ENCODE data around the gene LTBP1. TPM values are rescaled to one million over a fixed set of nuclear protein-coding genes. Genes with fewer than 3 reads are reported as not detected.

LTBP1 gene
- total RNA-seq, 2 experiments from 2014 or later: 0.06 TPM; not detected in 1

- no peak for TF ChIP-seq CTCF (IDR thresholded peaks at IDR 0.05)
- ChIA-PET POLR2A (no interaction called here), CTCF (no interaction called here)
- DNase-seq: no peak
- Histone ChIP-seq H3K4me3 (ENCODE audit: low read length) (no peak overlapping the region), H3K9me3 (ENCODE audit: control insufficient read depth in 1 of 2, insufficient read depth in 1 of 2, low read length in 2 of 2) (peaks cover 0 to 5% of the 10 kb centered on the region in 2 experiments), H3K36me3 (ENCODE audit: insufficient read depth, low read length) (no peaks in the 10 kb centered on the region), H3K27ac (ENCODE audit: low read depth in 1 of 2, low read length in 2 of 2) (no peak overlapping the region), H3K4me1 (ENCODE audit: insufficient read depth, low read length) (no peaks in the 10 kb centered on the region), H3K27me3 (ENCODE audit: control insufficient read depth in 1 of 2, insufficient read depth in 2 of 2, low read length in 2 of 2) (peaks cover 5 to 13% of the 10 kb centered on the region in 2 experiments)
- Mint-ChIP-seq H3K27me3 (peaks cover 23% of the 10 kb centered on the region), H3K4me3 (no peak overlapping the region), H3K36me3 (ENCODE audit: low read depth) (no peaks in the 10 kb centered on the region), H3K4me1 (ENCODE audit: low read depth) (no peaks in the 10 kb centered on the region), H3K9me3 (no peaks in the 10 kb centered on the region), H3K27ac (no peak overlapping the region)
- intact Hi-C loops (cut with DNase I, micrococcal nuclease): no loop called here
- no peak for ATAC-seq (ENCODE audit: poor library complexity)
Observed at GRCh38 chr2:33024758-33025157, 78.0 kb downstream of the LTBP1 start.

GRCh38 chr2:33029459-33029858 is 82.7 kb downstream of the LTBP1 start:
- Mint-ChIP-seq H3K4me3 (no peak overlapping the region), H3K9me3 (no peaks in the 10 kb centered on the region), H3K4me1 (ENCODE audit: low read depth) (no peaks in the 10 kb centered on the region), H3K27ac (no peak overlapping the region), H3K36me3 (ENCODE audit: low read depth) (no peaks in the 10 kb centered on the region), H3K27me3 (no peaks in the 10 kb centered on the region)
- ATAC-seq (ENCODE audit: poor library complexity) (no peak), DNase-seq (no peak)
- Histone ChIP-seq H3K36me3 (ENCODE audit: insufficient read depth, low read length) (no peaks in the 10 kb centered on the region), H3K9me3 (ENCODE audit: control insufficient read depth in 1 of 2, insufficient read depth in 1 of 2, low read length in 2 of 2) (peaks cover 0 to 5% of the 10 kb centered on the region in 2 experiments), H3K27me3 (ENCODE audit: control insufficient read depth in 1 of 2, insufficient read depth in 2 of 2, low read length in 2 of 2) (peaks cover 0 to 6% of the 10 kb centered on the region in 2 experiments), H3K27ac (ENCODE audit: low read depth in 1 of 2, low read length in 2 of 2) (no peak overlapping the region), H3K4me1 (ENCODE audit: insufficient read depth, low read length) (no peaks in the 10 kb centered on the region), H3K4me3 (ENCODE audit: low read length) (no peak overlapping the region)
- no peak for TF ChIP-seq CTCF (IDR thresholded peaks at IDR 0.05)
- intact Hi-C loops (cut with DNase I, micrococcal nuclease): no loop called here
- ChIA-PET CTCF (interaction anchor here (0.6 kb wide), 1 partner anchor 564 kb away, joined by 3 read pairs; no protein-coding TSS in a partner anchor), POLR2A (no interaction called here)

GRCh38 chr2:33029926-33030325 is 83.2 kb downstream of the LTBP1 start:
- TF ChIP-seq CTCF (IDR thresholded peaks at IDR 0.05): no peak
- Histone ChIP-seq H3K4me3 (ENCODE audit: low read length) (no peak overlapping the region), H3K27me3 (ENCODE audit: control insufficient read depth in 1 of 2, insufficient read depth in 2 of 2, low read length in 2 of 2) (peaks cover 0 to 6% of the 10 kb centered on the region in 2 experiments), H3K36me3 (ENCODE audit: insufficient read depth, low read length) (no peaks in the 10 kb centered on the region), H3K4me1 (ENCODE audit: insufficient read depth, low read length) (no peaks in the 10 kb centered on the region), H3K9me3 (ENCODE audit: control insufficient read depth in 1 of 2, insufficient read depth in 1 of 2, low read length in 2 of 2) (peaks cover 0 to under 1% of the 10 kb centered on the region in 2 experiments), H3K27ac (ENCODE audit: low read depth in 1 of 2, low read length in 2 of 2) (no peak overlapping the region)
- no peaks in the 10 kb centered on the region for H3K4me1 Mint-ChIP-seq (ENCODE audit: low read depth)
- H3K9me3 Mint-ChIP-seq: no peaks in the 10 kb centered on the region
- H3K4me3 Mint-ChIP-seq: no peak overlapping the region
- ChIA-PET POLR2A (no interaction called here), CTCF (interaction anchor here (0.6 kb wide), 1 partner anchor 565 kb away, joined by 3 read pairs; no protein-coding TSS in a partner anchor)
- no peak for DNase-seq
- H3K36me3 Mint-ChIP-seq (ENCODE audit: low read depth): no peaks in the 10 kb centered on the region
- no peak overlapping the region for H3K27ac Mint-ChIP-seq
- no peaks in the 10 kb centered on the region for H3K27me3 Mint-ChIP-seq
- no peak for ATAC-seq (ENCODE audit: poor library complexity)
- intact Hi-C loops (cut with DNase I, micrococcal nuclease): no loop called here
